GM12878 (cell line): Measurements from ENCODE around the gene JCHAIN. TPM values are rescaled to one million over a fixed set of nuclear protein-coding genes. Genes with fewer than 3 reads are reported as not detected.
"Not testable (repeated sequence)": the region's sequence is repeated elsewhere in the genome, so short reads cannot be mapped to it uniquely, and the experiment has no call there.

Experiments used
- ATAC-seq: fragments of 200-7000 bp; cut with Tn5 transposase; 3 replicates; pipeline ENCODE4 v1.9.1; 2020; ENCODE audit warnings: mild to moderate bottlenecking, moderate library complexity
- BruUV-seq: library from RNA; stranded (reverse); fragments of 400-500 nt; replicated peaks from 2 replicates; lab custom pipeline; 2021; lab: Mats Ljungman, UMichigan
- CTCF ChIA-PET: fragments of 300-600 bp; sonication (Branson Sonifier 250); formaldehyde crosslinking; extraction: SDS; loops from one replicate; lab custom pipeline; 2021; ENCODE audit warnings: inconsistent platforms; lab: Yijun Ruan, JAX
- POLR2A ChIA-PET: fragments of 350-600 bp; formaldehyde crosslinking; extraction: SDS; loops from one replicate; lab custom pipeline; 2021; ENCODE audit warnings: inconsistent platforms; lab: Charles Lee
- RAD21 ChIA-PET: fragments of 300-600 bp; sonication (Branson Sonifier 250); formaldehyde crosslinking; loops from one replicate; lab custom pipeline; 2023; ENCODE audit warnings: antibody characterized with exemption; ENCODE audit not compliant: unreplicated experiment; lab: Charles Lee
- SMC1A ChIA-PET: fragments of 300-600 bp; sonication (Branson Sonifier 250); formaldehyde crosslinking; loops from one replicate; lab custom pipeline; 2023; ENCODE audit not compliant: unreplicated experiment, uncharacterized antibody; lab: Charles Lee
- DNase-seq: peaks from one replicate; pipeline ENCODE4 v3.0.0-alpha.2; 2011; ENCODE audit warnings: low read depth, low spot score
- FAIRE-seq: peaks from 3 replicates; lab custom pipeline; 2011; peaks lifted over from hg19 to GRCh38; lab: Jason Lieb, UNC
- H2AFZ ChIP-seq: 2 replicates; pipeline ENCODE4 v1.6.0; 2011; ENCODE audit warnings: low read depth, low read length, control low read depth; ENCODE audit not compliant: control insufficient read depth
- H3K27ac ChIP-seq: 2 replicates; pipeline ENCODE4 v1.5.1; 2011; ENCODE audit warnings: control low read depth; ENCODE audit not compliant: control insufficient read depth, insufficient read depth
- H3K27me3 ChIP-seq, 2 experiments: replicated peaks in 1 of 2; 2 replicates each; pipeline versions ENCODE4 v1.6.0 to v1.6.1; 2011; ENCODE audit warnings: low read length in 1 of 2; ENCODE audit not compliant: control insufficient read depth in 2 of 2, insufficient read depth in 2 of 2
- H3K36me3 ChIP-seq, 2 experiments: 2 replicates each; pipeline ENCODE4 v1.5.1; 2011; ENCODE audit warnings: low read length in 1 of 2; ENCODE audit not compliant: control insufficient read depth in 2 of 2, insufficient read depth in 2 of 2
- H3K4me1 ChIP-seq: 2 replicates; pipeline ENCODE4 v1.6.1; 2011; ENCODE audit warnings: mild to moderate bottlenecking, low read length, moderate library complexity, mixed read lengths; ENCODE audit not compliant: control insufficient read depth, insufficient read depth
- H3K4me2 ChIP-seq: 2 replicates; pipeline ENCODE4 v1.6.0; 2011; ENCODE audit warnings: control low read depth; ENCODE audit not compliant: control insufficient read depth, insufficient read depth
- H3K4me3 ChIP-seq: fragments of 200-600 bp; sonication (generic); 2 replicates; pipeline ENCODE4 v1.5.1; 2016
- H3K79me2 ChIP-seq: 2 replicates; pipeline ENCODE4 v1.6.0; 2011; ENCODE audit warnings: low read length; ENCODE audit not compliant: control insufficient read depth, insufficient read depth
- H3K9ac ChIP-seq: 2 replicates; pipeline ENCODE4 v1.8.0; 2011; ENCODE audit warnings: low read length, control low read depth, mixed read lengths; ENCODE audit not compliant: control insufficient read depth, insufficient read depth
- H3K9me3 ChIP-seq: replicated peaks from 3 replicates; pipeline ENCODE4 v1.5.1; 2011; ENCODE audit warnings: mild to moderate bottlenecking, low read length; ENCODE audit not compliant: control insufficient read depth, insufficient read depth
- H4K20me1 ChIP-seq: 2 replicates; pipeline ENCODE4 v1.6.0; 2011; ENCODE audit not compliant: control insufficient read depth, insufficient read depth
- ATF2 ChIP-seq: IDR thresholded peaks from 2 replicates; pipeline ENCODE4 v1.6.1; 2012; ENCODE audit warnings: low read length, inconsistent platforms
- BCL11A ChIP-seq: IDR thresholded peaks from 2 replicates; pipeline ENCODE4 v1.6.1; 2011; ENCODE audit warnings: low read depth, low read length
- CBX5 ChIP-seq: sonication (generic); IDR thresholded peaks from 2 replicates; pipeline ENCODE4 v1.6.1; 2016; ENCODE audit warnings: low read depth, moderate library complexity, mild to moderate bottlenecking, inconsistent platforms
- CHD4 ChIP-seq: fragments of 200-600 bp; sonication (generic); IDR thresholded peaks from 2 replicates; pipeline ENCODE4 v1.6.1; 2016; ENCODE audit warnings: mild to moderate bottlenecking
- CREM ChIP-seq: IDR thresholded peaks from 2 replicates; pipeline ENCODE4 v1.6.1; 2014; ENCODE audit warnings: antibody characterized with exemption, low read depth
- EED ChIP-seq: sonication (generic); IDR thresholded peaks from 2 replicates; pipeline ENCODE4 v1.6.1; 2016; ENCODE audit warnings: antibody characterized with exemption, low read depth
- ETV6 ChIP-seq, 2 experiments: fragments of 450-650 bp in 1 of 2; IDR thresholded peaks in 1 of 2; conservative IDR thresholded peaks in 1 of 2; 2 replicates each; pipeline ENCODE4 v1.6.1; 2014; ENCODE audit warnings: antibody characterized with exemption in 1 of 2, borderline replicate concordance in 1 of 2, low read depth in 1 of 2, mild to moderate bottlenecking in 1 of 2, moderate library complexity in 1 of 2
- FOXM1 ChIP-seq: IDR thresholded peaks from 2 replicates; pipeline ENCODE4 v1.6.1; 2012; ENCODE audit warnings: low read depth, mild to moderate bottlenecking, inconsistent platforms, low read length, moderate library complexity
- IKZF1 ChIP-seq: fragments of 450-650 bp; conservative IDR thresholded peaks from 2 replicates; pipeline ENCODE4 v1.6.1; 2017; ENCODE audit warnings: antibody characterized with exemption, mild to moderate bottlenecking
- IRF4 ChIP-seq: IDR thresholded peaks from 2 replicates; pipeline ENCODE4 v1.6.1; 2011; ENCODE audit warnings: low read depth, low read length
- MEF2A ChIP-seq: IDR thresholded peaks from 2 replicates; pipeline ENCODE4 v1.6.1; 2011; ENCODE audit warnings: low read depth, mild to moderate bottlenecking, low read length, moderate library complexity; ENCODE audit not compliant: insufficient read depth
- MTA2 ChIP-seq: fragments of 450-650 bp; IDR thresholded peaks from 2 replicates; pipeline ENCODE4 v1.6.1; 2016; ENCODE audit warnings: low read depth, mild to moderate bottlenecking, moderate library complexity
- MYC ChIP-seq: IDR thresholded peaks from 2 replicates; pipeline ENCODE4 v1.6.1; 2011; ENCODE audit warnings: mild to moderate bottlenecking, low read length, moderate library complexity, inconsistent platforms; ENCODE audit not compliant: insufficient read depth, insufficient replicate concordance, insufficient read length, severe bottlenecking
- NFIC ChIP-seq: IDR thresholded peaks from 2 replicates; pipeline ENCODE4 v1.6.1; 2012; ENCODE audit warnings: low read depth, mild to moderate bottlenecking, inconsistent platforms, low read length, moderate library complexity
- PML ChIP-seq: IDR thresholded peaks from 2 replicates; pipeline ENCODE4 v1.6.1; 2012; ENCODE audit warnings: low read length, inconsistent platforms
- SKIL ChIP-seq: fragments of 450-650 bp; IDR thresholded peaks from 2 replicates; pipeline ENCODE4 v1.6.1; 2017; ENCODE audit warnings: mild to moderate bottlenecking, low read depth, inconsistent platforms; ENCODE audit not compliant: poor library complexity, severe bottlenecking
- ZNF24 ChIP-seq: fragments of 450-650 bp; IDR thresholded peaks from 2 replicates; pipeline ENCODE4 v1.6.1; 2017; ENCODE audit warnings: antibody characterized with exemption, mild to moderate bottlenecking
- ZZZ3 ChIP-seq: IDR thresholded peaks from 2 replicates; pipeline ENCODE4 v1.6.1; 2011; ENCODE audit warnings: low read depth; ENCODE audit not compliant: control insufficient read depth, insufficient read length
- WGBS: methylation state at CpG from one replicate; pipeline ENCODE4 v1.1.6; 2016; ENCODE audit warnings: low lambda C conversion rate; ENCODE audit not compliant: insufficient replicate concordance, insufficient coverage; ENCODE audit errors: missing lambda C conversion rate; 5-methylcytosine and 5-hydroxymethylcytosine counted together
- in situ Hi-C: fragments of 300-500 bp; cut with MboI; formaldehyde crosslinking; loops from 9 replicates; pipeline ENCODE4 v1.14.3; 2018; ENCODE audit warnings: mixed read lengths
- intact Hi-C: fragments of 100-400 bp; cut with micrococcal nuclease; formaldehyde crosslinking; loops from one replicate; pipeline ENCODE4 v1.14.2; 2022; ENCODE audit not compliant: unreplicated experiment
- polyA plus RNA-seq, 11 experiments: library from polyadenylated mRNA; depleted of rRNA in 4 of 11; unstranded in 6 of 11; stranded (reverse) in 5 of 11; fragments of >200 nt; fragmentation: Nextera tagmentation in 4 of 11; fragmentation: Illumina TruSeq in 1 of 11; extraction: Ambion mirVana in 4 of 11; extraction: Trizol in 1 of 11; gene quantifications; 1 replicate in 1 of 11; 2 replicates in 10 of 11; pipeline versions ENCODE4 v1.2.1 to v1.2.3, GENCODE V29; 2011 to 2016; ENCODE audit warnings: inconsistent platforms in 2 of 11, missing spikeins in 2 of 11, low read depth in 1 of 11
- total RNA-seq, 4 experiments: library from RNA; depleted of rRNA in 3 of 4; stranded (reverse); fragments of >200 nt in 3 of 4; fragmentation: Illumina TruSeq in 1 of 4; extraction: Trizol in 1 of 4; gene quantifications; 2 replicates each; pipeline versions ENCODE4 v1.2.1 to v1.2.3, GENCODE V29; 2013 to 2021

Gene JCHAIN
- total and polyA plus RNA-seq, 10 of the 15 experiments (the other 5 are each of a cell fraction or from before 2014, with no cell fraction given) = 188 to 1,045 (median 486) TPM

GRCh38 chr4:70667740-70668535, 1.6 kb upstream of the JCHAIN start (continued):
- no peak for TF ChIP-seq ZZZ3
- TF ChIP-seq MYC = no peak

- BruUV-seq, H3K4me1 ChIP-seq, H3K27me3 ChIP-seq, H3K9ac ChIP-seq, H3K27ac ChIP-seq, intact Hi-C loops, H3K36me3 ChIP-seq, DNase-seq, H3K9me3 ChIP-seq, H4K20me1 ChIP-seq, H2AFZ ChIP-seq, in situ Hi-C loops: not testable (repeated sequence)
- CTCF ChIA-PET = interaction anchor here (0.7 to 1.6 kb wide), 4 partner anchors 10 to 332 kb away, joined by 3 to 5 read pairs (median 4); partner anchors contain the start of gene DCK
- Histone ChIP-seq H3K4me2 (peak overlapping the region; percentile 55; the same call in 1 of the 2 replicates), H3K79me2 (peaks cover 15% of the 10 kb centered on the region), H3K4me3 (peak overlapping the region; percentile 20; the same call in 1 of the 2 replicates)
- SMC1A ChIA-PET = interaction anchor here (0.7 to 13.0 kb wide), 6 partner anchors 10 to 524 kb away, joined by 3 to 170 read pairs (median 6); no protein-coding TSS in a partner anchor
- RAD21 ChIA-PET = interaction anchor here (0.6 to 2.2 kb wide), 8 partner anchors 9 to 349 kb away, joined by 3 to 7 read pairs (median 4); no protein-coding TSS in a partner anchor
- FAIRE-seq (peak; percentile 38), ATAC-seq (peak; percentile 88)
- 18% methylated on average over 5 of the region's 5 CpGs for WGBS
- POLR2A ChIA-PET = interaction anchor here (1.3 kb wide), 1 partner anchor 42 kb away, joined by 3 read pairs; no protein-coding TSS in a partner anchor
- TF ChIP-seq CBX5 (peak; percentile 58; the same call in 1 of the 2 replicates), IRF4 (peak; percentile 84), CREM (peak; percentile 71; the same call in 1 of the 2 replicates), IKZF1 (peak; percentile 51; the same call in 1 of the 2 replicates), MTA2 (peak; percentile 65), EED (peak; percentile 56; the same call in 1 of the 2 replicates), BCL11A (peak; percentile 43; the same call in 1 of the 2 replicates), PML (0 out of 2 replicates have a peak, but pooled peaks have one; percentile 48), CHD4 (0 out of 2 replicates have a peak, but pooled peaks have one; percentile 59), FOXM1 (peak; percentile 79), ZNF24 (peak; percentile 52; the same call in 1 of the 2 replicates), ATF2 (peak; percentile 56; the same call in 1 of the 2 replicates), MEF2A (peak; percentile 91), SKIL (peak; percentile 42), ETV6 (conservative IDR thresholded peaks at IDR 0.05 in 1 of 2, IDR thresholded peaks at IDR 0.05 in 1 of 2; ENCODE audit: borderline replicate concordance in 1 of 2, low read depth in 1 of 2) (0 out of 4 replicates have a peak, but pooled peaks of 1 of the 2 experiments have one; percentile 36), NFIC (peak; percentile 71; the same call in 1 of the 2 replicates)
Measured at GRCh38 chr4:70661309-70661922, 4.9 kb downstream of the JCHAIN start.
